GM15510 (cell line): ENCODE measurements around the gene DIP2C.

ENCODE experiments used
- POLR2A ChIP-seq: IDR thresholded peaks from 3 replicates; pipeline ENCODE4 v1.6.1; 2011; ENCODE audit warnings: borderline replicate concordance; ENCODE audit not compliant: insufficient read length; ENCODE audit errors: extremely low read depth

DIP2C gene

GRCh38 chr10:630581-631073 lies 58.8 kb downstream of the DIP2C start:
- TF ChIP-seq POLR2A, result no peak

- no peak for TF ChIP-seq POLR2A
These were observed 60.1 kb downstream of the DIP2C start for GRCh38 chr10:629186-629998.

GRCh38 chr10:628386-629045 lies 61.0 kb downstream of the DIP2C start:
- TF ChIP-seq POLR2A, result no peak

- no peak for TF ChIP-seq POLR2A
These were observed 62.2 kb downstream of the DIP2C start for GRCh38 chr10:627032-627992.

GRCh38 chr10:625751-626711 lies 63.4 kb downstream of the DIP2C start:
- TF ChIP-seq POLR2A, result no peak

GRCh38 chr10:625333-625696 lies 64.2 kb downstream of the DIP2C start:
- no peak for TF ChIP-seq POLR2A

GRCh38 chr10:624605-625332 lies 64.7 kb downstream of the DIP2C start:
- no peak for TF ChIP-seq POLR2A

GRCh38 chr10:624312-624604 lies 65.2 kb downstream of the DIP2C start:
- no peak for TF ChIP-seq POLR2A

- no peak for TF ChIP-seq POLR2A
These were observed 65.8 kb downstream of the DIP2C start for GRCh38 chr10:623477-624311.

- TF ChIP-seq POLR2A, result no peak
These were observed 66.5 kb downstream of the DIP2C start for GRCh38 chr10:623014-623413.

GRCh38 chr10:621981-622740 lies 67.3 kb downstream of the DIP2C start:
- TF ChIP-seq POLR2A, result no peak

- no peak for TF ChIP-seq POLR2A
These were observed 68.0 kb downstream of the DIP2C start for GRCh38 chr10:621513-621912.
